Astrocyte of the hippocampus (primary cell): Measurements from ENCODE around the gene RNF187.

Experiments
- DNase-seq: peaks from one replicate; pipeline ENCODE4 v3.0.0; 2011; ENCODE audit warnings: low read depth, low spot score

Gene RNF187

DNA sequence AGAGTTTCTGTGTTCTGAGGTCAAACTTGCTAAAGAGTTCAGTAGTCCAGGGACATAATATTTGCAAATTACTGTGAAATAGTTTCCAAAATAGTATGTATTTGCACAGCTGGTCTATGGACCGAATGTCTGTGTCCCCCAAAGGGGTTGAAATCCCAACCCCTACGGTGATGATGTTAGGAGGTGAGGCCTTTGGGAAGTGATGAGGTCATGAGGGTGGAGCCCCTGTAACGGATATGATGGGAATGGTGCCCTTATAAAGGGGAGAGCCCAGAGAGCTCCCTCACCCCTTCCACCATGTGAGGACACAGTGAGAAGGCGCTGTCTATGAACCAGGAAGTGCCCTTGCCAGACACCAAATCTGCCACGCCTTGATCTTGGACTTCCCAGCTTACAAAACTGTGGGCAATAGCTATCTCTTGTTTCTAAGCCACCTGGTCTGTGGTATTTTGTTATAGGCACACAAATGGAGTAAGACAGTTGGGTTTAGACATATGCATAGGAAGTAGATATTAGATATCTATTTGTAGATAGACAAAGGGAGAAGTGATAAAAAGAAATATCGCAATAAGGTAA is 21.7 kb downstream of the RNF187 start:
- DNase-seq = no peak

DNA sequence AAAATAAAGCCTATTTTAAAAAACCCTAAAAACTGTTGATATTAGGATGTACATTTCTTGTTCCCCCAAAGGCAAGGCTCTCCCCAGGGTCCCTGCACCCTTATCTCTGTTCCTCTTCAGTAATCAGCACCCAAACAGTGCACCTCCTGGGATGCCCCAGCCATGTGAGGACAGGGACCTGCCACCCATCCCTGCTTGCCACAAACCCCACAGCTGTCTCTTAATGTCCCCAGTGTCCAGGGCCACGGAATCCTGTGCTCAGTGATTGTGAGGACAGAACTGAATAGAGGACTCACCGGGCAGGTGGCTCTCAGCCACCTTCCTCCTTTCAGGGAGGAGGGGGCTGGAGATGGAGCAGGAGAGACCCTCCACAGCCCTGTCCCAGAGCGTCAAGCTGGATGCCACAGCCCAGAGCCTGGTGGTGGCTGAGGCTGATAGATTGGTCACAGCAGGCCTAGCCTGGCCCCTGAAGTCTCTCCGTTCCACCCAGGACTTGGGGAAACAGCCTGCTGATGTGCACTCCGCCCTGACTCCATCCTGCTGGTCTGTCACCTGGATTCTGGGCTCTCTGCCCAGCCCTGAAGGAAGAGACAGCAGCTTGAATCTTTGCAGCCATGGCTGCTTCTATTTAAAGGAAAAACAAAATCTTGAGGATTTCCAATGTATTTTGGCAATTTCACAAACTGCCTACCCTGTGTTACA is 23.1 kb downstream of the RNF187 start:
- DNase-seq = no peak

DNA sequence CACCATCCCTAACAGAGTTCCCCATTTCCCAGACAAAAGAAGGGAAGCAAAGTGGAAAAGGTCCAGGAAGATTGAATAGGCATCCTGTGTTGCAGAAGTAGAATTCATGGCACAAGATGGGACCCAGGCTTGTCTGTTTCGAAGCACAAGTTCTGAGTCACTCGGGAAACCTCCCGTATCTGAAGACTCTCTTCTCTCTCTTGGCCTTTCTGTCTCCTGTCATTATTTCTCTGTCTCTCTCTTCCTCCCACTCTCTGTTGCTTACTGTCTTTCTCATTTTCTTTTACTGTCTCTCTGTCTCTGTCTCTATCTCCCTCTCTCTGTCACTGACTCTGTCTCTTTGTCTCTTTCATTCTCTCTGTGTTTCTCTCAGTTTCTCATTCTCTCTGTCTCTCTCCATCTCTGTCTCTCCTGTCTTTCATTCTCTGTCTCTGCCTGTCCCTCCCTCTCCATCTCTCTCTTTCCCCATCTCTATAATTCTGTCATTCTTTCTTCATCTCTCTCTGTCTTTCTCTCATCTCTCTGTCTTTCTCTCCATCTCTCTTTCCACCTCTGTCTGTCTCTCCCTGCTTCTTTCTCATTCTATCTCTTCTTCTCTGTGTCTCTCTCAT is 23.7 kb downstream of the RNF187 start:
- DNase-seq = no peak

DNA sequence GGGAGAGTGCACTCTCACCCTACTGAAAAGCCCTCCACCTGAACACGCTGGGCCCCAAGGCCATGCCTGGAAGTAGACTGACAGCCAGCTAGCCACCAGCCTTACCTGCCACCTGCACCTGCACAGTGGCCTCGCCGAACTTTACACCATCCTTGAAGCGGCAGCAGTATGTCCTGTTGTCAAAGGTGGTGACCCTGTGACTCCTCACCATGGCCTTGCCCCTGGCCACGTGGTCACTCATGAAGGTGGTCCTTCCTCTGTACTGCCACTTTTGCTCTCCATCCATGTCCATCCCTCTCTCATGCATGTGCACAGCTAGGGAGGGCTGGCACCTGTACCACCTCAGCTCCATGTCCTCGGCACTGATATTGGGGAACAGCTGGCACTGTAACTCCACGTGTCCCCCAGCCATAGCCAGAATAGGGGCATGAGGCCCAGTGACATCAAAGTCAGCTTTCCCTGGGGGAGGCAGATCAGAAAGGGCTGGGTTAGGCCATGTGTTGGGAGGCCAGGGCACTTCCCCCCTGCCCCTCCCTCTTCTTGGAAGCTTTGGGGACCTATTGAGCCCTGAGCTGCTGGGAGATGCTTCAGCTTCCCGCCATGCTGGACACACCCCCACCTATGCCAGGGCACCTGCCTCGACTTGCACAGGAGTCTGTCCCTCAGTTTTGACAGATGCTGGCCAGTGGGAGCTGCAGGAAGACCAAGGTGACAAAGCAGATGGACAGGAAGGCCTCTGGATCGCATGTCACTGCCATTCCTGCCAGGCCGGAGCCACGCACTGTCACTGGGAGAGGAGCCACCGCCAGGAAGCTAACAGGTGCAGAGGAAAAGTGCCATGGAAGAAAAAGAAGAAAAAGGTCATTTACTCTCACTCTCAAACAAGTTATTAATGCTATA is 24.6 kb downstream of the RNF187 start:
- DNase-seq = no peak

DNA sequence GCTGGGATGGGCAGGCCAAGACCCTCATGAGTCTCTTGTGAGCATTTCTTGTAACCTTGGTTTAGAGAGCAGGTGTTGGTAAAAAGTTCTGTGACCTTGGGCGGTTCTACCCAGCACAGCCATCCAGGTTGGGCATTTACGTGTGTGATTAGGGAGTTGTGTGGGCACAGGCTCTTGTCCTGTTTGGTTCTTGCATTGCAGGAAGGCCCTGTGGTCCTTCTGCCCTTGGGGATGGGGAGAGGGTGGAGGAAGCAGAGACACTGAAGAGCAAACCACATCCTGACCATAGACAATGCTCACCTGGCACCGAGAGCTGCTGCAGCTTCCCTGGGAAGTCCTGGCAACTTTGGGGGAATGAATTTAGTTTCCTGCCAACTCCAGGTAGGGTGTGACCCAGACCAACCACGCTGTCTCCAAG is 25.6 kb downstream of the RNF187 start:
- no peak for DNase-seq

DNA sequence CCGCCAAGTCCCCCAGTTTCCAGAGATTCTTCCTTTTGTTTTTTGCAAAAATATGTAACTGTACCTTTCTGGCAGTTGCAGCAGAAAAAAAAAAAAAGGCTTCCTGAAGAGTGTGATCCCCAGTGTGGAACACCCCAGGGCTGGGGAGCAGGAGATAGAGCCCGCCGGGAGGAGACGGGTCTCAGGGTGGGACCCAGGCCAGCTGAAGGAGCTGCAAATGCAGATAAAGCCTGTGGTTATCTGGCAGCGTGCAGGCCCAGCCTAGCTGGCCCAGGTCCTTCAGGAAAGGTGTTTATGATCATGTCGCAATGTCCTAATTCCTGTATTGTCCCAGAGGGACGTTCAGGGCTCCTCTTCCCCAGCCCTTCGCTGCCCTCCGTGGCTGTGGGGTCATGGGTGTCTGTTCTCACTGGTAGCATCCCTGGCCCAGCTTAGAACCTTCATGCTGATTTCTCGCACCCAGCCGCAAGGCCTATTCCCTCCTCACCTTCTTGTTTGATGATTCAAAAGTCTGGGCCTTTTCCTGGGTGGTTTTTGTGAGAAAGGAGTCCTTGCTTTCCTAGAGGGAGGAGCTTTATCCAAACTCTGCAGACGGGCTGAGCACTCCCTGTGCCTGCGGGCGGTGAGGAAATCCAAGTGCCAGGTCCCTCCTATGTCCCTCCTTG is 26.2 kb downstream of the RNF187 start:
- DNase-seq = no peak

DNA sequence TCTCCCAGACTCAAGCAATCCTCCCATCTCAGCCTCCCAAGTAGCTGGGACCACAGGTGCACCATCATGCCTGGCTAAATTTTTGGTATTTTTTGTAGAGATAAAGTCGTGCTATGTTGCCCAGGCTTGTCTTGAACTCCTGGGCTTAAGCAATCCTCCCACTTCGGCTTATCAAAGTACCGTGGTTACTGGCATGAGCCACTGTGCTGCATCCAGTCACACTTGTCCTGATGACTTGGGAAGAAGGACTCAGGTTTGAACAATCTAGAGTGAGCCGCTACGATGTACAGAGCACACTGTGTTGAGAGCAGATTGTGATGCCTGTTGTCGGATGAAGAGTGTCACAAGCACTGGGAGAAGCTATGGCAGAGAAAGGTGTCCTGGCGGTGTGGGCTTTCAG is 27.2 kb downstream of the RNF187 start:
- no peak for DNase-seq

DNA sequence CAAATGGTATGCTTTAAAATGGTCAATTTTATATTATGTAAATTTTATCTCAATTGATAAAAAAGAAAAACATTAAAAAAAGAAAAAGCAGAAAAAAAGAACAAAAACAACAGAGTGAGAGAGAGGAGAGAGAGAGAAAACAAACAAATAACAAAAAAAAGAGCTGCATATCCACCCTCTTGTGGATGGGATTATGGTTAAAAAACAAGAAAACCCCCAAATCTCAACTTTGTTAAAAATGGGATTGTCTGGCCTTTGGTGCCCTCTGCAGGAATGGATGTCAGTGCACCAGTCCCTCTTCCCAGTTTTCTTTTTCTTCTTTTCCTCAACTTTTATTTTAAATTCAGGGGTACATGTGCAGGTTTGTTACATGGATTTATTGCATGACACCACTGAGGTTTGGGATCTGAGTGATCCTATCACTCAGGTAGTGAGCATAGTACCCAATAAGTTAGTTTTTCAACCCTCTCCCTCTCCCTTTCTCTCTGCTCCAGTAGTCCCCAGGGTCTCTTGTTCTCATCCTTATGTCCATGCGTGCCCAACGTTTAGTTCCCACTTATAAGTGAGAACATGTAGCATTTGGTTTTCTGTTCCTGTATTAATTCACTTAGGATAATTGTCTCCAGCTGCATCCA is 28.1 kb downstream of the RNF187 start:
- peak; percentile 59 for DNase-seq

DNA sequence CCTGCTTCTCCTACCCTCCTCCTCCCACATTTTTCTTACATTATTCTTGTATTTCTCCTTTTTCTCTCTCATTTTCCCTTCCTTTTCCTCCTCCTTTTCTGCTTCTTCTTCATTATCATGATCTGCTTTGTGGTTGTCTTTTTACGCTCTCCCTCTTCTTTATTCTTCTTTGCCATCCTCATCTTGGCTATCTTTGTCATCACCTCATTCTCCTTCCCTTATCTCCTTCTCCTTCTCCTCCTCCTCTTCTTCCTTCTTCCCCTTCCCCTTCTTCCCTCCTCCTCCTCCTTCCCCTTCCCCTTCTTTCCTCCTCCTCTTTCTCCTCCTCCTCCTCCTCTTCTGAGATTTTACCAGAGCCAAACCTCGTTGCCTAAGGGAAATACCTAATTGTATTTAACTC is 30.5 kb downstream of the RNF187 start:
- no peak for DNase-seq

DNA sequence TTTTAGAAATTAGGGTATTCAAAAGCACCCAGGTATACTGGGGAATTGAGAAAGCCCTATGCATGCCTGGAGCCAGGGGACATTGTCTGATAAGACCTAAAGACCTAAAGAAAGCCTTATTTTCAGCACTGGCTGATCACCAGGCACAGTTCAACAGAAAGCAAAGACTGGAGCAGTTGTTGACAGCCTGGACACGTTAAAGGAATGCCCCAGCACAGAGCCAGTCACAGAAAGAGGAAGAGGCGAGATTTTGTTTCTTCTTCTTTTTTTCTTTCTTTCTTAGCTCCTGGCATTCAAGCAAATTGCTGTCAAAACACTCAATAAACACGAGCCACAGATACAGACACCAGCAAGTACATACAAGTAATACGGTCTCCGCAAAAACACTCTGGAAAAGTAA is 40.4 kb downstream of the RNF187 start:
- DNase-seq = no peak

DNA sequence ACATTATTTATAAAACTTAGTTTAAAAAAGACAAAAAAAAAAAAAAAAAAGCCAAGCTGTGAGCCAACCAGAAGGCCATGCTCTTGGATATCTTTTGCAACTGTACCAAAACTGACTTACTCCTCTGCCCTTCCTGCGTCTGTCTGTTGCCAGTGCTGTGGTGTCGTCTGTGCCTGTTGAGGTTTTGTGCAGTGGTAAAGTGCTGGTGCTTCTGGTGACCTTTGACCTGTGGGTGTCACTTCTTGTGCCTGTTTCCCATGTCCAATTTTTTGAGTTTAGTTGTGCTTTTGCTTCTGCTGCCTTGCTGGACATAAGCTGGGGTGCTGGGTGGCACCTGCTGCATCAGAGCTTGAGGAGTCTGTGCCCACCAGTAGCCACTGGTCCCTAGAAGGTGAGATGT is 41.4 kb downstream of the RNF187 start:
- DNase-seq = no peak

DNA sequence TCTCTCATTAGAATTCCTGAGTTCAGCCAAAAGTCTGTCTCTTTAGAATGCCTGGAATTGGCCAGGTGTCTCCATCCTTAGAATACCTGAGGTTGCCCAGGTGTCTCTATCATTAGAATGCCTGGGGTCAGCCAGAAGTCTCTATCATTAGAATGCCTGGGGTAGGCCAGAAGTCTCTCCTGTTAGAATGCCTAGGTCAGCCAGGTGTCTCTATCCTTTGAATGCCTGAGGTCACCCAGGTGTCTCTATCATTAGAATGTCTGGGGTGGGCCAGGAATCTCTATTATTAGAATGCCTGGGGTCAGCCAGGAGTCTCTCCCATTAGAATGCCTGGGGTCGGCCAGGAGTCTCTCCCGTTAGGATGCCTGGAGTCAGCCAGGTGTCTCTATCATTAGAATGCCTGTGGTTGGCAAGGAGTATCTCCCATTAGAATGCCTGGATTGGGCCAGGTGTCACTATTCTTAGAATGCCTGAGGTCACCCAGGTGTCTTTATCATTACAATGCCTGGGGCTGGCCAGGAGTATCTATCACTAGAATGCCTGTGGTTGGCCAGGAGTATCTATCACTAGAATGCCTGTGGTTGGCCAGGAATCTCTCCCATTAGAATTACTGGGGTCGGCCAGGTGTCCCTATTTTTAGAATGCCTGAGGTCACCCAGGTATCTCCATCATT is 43.0 kb downstream of the RNF187 start:
- DNase-seq = no peak

DNA sequence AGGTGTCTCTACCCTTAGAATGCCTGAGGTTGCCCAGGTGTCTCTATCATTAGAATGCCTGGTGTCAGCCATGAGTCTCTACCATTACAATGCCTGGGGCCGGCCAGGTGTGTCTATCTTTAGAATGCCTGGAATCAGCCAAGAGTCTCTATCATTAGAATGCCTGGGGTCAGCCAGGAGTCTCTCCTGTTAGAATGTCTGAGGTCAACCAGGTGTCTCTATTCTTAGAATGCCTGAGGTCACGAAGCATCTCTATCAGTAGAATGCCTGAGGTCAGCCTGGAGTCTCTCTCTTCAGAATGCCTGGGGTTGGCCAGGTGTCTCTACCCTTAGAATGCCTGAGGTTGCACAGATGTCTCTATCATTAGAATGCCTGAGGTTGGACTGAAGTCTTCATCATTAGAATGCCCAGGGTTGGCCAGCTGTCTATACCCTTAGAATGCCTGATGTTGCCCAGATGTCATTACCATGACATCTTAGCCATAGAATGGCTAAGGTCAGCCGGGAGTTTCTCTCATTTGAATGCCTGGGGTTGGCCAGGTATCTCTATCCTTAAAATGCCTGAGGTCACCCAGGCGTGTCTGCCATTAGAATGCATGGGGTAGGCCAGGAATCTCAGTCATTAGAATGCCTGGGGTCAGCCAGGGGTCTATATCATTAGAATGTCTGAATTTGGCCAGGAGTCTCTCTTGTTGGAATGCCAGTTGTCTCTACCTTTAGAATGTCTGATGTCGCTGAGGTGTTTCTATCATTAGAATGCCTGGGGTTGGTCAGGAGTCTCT is 44.0 kb downstream of the RNF187 start:
- no peak for DNase-seq

DNA sequence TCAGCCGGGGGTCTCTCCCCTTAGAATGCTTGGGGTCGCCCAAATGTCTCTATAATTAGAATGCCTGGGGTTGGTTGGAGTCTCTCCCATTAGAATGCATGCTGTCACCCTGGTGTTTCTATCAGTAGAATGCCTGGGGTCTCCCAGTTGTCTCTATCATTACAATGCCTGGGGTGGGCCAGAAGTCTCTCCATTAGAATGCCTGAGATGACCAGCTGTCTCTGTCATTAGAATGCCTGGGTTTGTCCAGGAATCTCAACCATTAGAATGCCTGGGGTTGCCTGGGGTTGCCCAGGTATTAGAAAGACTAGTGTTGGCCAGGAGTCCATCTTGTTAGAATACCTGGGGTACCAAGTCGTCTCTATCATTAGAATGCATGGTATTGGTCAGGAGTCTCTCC is 51.6 kb downstream of the RNF187 start:
- DNase-seq = no peak

DNA sequence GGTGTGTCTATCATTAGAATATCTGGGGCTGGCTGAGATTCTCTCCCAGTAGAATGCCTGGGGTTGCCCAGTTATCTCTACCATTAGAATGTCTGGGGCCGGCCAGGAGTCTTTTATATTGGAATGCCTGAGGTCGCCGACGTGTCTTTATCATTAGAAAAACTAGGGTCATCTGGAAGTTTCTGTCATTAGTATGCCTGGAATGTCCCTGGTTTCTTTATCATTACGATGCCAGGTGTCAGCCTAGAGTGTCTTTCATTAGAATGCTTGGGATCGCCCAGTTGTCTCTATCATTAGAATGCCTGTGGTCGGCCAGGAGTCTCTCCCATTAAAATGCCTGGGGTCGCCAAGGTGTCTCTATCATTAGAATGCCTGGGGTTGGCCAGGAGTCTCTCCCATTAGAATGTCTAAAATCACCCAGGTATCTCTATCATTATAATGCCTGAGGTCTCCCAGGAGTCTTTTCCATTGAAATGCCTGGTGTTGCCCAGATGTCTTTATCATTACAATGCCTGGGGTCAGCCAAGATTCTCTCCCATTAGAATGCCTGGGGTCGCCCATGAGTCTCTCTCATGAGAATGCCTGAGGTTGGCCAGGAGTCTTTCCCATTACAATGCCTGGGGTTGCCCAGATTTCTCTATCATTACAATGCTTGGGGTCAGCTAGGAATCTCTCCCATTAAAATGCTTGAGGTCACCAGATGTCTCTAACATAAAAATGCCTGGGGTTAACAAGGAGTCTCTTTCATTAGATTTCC is 53.2 kb downstream of the RNF187 start:
- no peak for DNase-seq

DNA sequence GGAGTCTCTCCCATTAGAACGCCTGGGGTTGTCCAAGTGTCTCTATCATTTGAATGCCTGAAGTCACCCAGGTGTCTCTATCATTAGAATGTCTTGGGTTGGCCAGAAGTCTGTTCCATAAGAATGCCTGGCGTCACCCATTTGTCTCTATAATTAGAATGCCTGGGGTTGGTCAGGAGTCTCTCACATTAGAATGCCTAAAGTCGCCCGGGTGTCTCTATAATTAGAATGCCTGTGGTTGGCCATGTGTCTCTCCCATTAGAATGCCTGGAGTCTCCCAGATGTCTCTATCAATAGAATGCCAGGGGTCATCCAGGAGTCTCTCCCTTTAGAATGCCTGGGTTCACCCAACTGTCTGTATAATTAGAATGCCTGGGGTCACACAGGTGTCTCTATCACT is 54.5 kb downstream of the RNF187 start:
- no peak for DNase-seq

DNA sequence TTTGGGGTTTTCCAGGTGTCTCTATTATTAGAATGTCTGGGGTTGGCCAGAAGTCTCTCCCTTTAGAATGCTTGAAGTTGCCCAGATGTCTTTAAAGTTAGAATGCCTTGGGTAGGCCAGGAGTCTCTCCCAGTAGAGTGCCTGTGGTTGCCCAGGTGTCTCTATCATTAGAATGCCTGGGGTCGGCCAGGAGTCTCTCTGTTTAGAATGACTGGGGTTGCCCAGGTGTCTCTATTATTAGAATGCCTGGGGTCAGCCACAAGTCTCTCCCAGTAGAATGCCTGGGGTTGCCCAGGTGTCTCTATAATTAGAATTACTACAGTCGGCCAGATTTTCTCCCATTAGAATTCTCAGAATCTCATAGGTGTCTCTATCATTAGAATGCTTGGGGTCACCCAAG is 55.2 kb downstream of the RNF187 start:
- DNase-seq = no peak

DNA sequence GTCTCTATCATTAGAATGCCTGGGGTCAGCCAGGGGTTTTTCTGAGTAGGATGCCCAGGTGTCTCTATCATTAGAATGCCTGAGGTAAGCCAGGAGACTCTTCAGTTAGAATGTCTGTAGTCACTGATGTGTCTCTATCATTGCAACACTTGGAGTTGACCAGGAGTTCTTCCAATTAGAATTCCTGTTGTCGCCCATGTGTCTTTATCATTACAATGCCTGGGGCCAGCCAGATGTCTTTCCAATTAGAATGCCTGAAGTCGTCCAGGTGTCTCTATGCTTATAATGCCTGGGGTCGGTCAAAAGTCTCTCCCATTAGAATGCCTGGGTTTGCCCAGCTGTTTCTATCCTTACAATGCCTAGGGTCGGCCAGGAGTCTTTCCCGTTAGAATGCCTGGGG is 55.8 kb downstream of the RNF187 start:
- DNase-seq = no peak

DNA sequence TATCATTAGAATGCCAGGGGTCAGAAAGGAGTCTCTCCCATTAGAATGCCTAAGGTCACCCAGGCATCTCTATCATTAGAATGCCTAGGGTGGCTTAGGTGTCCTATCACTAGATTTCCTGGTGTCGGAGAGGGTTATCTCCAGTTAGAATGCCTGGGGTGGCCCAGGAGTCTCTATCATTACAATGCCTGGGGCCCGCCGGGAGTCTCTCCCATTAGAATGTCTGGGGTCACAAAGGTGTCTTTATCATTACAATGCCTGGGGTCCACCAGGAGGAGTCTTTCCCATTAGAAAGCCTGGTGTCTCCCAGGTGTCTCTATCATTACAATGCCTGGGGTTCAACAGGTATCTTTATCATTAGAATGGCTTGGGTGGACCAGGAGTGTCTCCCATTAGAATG is 56.2 kb downstream of the RNF187 start:
- no peak for DNase-seq
